AG04450 (cell line): ENCODE data around the gene C1orf21. TPM values are rescaled to one million over a fixed set of nuclear protein-coding genes. Genes with fewer than 3 reads are reported as not detected.

Experiments
- CTCF ChIA-PET: fragments of 300-600, 350-600 bp; formaldehyde crosslinking; extraction: SDS; loops from one replicate; lab custom pipeline; 2022; ENCODE audit warnings: antibody characterized with exemption, inconsistent platforms; lab: Charles Lee
- POLR2A ChIA-PET: fragments of 350-600 bp; formaldehyde crosslinking; extraction: SDS; loops from one replicate; lab custom pipeline; 2021; ENCODE audit warnings: antibody characterized with exemption, inconsistent platforms; lab: Yijun Ruan, JAX
- DNase-seq: peaks from one replicate; pipeline ENCODE4 v3.0.0-alpha.2; 2011; ENCODE audit warnings: low read depth, low spot score
- H3K27ac ChIP-seq: one replicate; pipeline ENCODE4 v1.5.1; 2012; ENCODE audit warnings: low read depth, low read length, control low read depth
- H3K27me3 ChIP-seq: one replicate; pipeline ENCODE4 v1.6.0; 2012; ENCODE audit warnings: low read length; ENCODE audit not compliant: control insufficient read depth, insufficient read depth
- H3K4me3 ChIP-seq: 2 replicates; pipeline ENCODE4 v1.5.1; 2011; ENCODE audit warnings: mild to moderate bottlenecking, low read depth, low read length, control low read depth
- H3K9me3 ChIP-seq: 2 replicates; pipeline ENCODE4 v1.5.1; 2012; ENCODE audit warnings: low read length; ENCODE audit not compliant: control insufficient read depth, insufficient read depth
- polyA plus RNA-seq: library from polyadenylated mRNA; depleted of rRNA; stranded (reverse); fragments of >200 nt; gene quantifications from 2 replicates; pipeline ENCODE4 v1.2.3, GENCODE V29; 2011
- TF ChIP-seq, protein P1 (sequence below): IDR thresholded peaks from 2 replicates; pipeline ENCODE4 v1.5.1; 2011; ENCODE audit warnings: low read depth, low read length, control low read depth, inconsistent platforms

The C1orf21 gene
- polyA plus RNA-seq, 1 experiment: 29.5 TPM

DNA sequence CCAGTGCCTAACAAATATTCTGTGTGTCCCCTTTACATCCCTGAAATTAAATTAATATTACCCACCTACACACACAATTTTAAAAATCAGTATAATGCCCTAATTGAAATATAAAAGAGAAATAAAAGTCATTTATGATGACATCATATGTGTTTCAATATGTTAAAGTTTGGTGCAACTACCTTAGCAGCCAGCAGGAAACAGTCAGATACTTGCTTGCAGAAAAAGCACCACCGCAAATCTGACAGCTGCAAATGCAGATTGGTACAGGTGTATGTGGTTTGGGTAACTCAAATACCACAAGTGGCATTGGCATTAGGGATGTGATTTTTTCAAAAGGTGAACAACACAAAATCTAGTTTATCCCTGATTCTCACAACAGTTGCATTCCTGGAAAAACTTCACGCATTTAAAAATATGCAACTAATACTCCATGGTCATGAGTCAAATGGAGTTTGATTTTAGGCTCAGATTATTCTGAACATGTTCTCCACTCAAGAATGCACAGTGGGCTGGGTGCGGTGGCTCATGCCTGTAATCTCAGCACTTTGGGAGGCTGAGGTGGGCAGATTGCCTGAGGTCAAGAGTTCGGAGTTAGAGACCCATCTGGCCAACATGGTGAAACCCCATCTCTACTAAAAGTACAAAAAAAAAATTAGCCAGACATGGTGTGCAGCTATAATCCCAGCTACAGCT lies 261.5 kb downstream of the C1orf21 start:
- TF ChIP-seq, protein P1, sequence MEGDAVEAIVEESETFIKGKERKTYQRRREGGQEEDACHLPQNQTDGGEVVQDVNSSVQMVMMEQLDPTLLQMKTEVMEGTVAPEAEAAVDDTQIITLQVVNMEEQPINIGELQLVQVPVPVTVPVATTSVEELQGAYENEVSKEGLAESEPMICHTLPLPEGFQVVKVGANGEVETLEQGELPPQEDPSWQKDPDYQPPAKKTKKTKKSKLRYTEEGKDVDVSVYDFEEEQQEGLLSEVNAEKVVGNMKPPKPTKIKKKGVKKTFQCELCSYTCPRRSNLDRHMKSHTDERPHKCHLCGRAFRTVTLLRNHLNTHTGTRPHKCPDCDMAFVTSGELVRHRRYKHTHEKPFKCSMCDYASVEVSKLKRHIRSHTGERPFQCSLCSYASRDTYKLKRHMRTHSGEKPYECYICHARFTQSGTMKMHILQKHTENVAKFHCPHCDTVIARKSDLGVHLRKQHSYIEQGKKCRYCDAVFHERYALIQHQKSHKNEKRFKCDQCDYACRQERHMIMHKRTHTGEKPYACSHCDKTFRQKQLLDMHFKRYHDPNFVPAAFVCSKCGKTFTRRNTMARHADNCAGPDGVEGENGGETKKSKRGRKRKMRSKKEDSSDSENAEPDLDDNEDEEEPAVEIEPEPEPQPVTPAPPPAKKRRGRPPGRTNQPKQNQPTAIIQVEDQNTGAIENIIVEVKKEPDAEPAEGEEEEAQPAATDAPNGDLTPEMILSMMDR: no peak
- Histone ChIP-seq H3K27me3 (no peaks in the 10 kb centered on the region), H3K9me3 (peaks cover 5% of the 10 kb centered on the region), H3K27ac (no peak overlapping the region), H3K4me3 (no peak overlapping the region)
- ChIA-PET POLR2A (no interaction called here), CTCF (no interaction called here)
- DNase-seq: no peak

DNA sequence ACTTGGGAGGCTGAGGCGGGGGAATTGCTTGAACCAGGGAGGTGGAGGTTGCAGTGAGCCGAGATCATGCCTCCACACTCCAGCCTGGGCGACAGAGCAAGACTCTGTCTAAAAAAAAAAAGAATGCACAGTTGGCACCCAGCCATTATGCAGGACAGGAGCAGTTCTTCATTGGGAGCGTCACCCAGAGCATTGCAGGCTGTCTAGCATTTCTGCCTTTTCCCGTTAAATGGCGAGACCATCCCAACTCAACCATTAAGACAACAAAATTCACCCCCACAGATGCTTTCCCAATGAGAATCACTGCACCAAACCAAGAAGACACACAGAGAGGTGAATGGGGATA lies 262.0 kb downstream of the C1orf21 start:
- POLR2A ChIA-PET: no interaction called here

DNA sequence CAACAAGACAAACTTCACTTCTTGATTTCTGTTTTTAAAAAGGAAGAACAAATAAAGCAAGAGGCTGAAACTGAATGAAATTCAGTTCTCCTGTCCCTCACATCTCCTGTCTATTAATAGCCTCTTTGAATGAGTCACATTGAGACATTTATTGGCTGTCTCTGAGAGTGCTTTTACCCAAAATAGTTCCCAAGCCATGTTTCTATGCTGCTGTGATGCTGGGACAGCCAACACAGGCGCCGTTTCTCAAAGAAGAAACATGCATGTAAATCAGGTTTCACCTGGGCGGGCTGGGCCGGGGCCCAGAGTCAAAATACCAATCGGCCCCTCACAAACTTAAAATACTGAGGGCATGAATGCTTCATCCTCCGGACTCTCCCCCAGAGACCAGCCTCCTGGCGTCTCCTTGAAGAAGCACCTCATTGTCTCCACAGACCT lies 262.6 kb downstream of the C1orf21 start:
- ChIA-PET POLR2A (no interaction called here), CTCF (no interaction called here)
- Histone ChIP-seq H3K9me3 (peaks cover 5% of the 10 kb centered on the region), H3K27ac (no peak overlapping the region), H3K27me3 (no peaks in the 10 kb centered on the region), H3K4me3 (no peak overlapping the region)
- TF ChIP-seq, protein P1: no peak
- no peak for DNase-seq

More for the DNA sequence above, 262.0 kb downstream of the C1orf21 start:
- Histone ChIP-seq H3K9me3 (peaks cover 5% of the 10 kb centered on the region), H3K27me3 (no peaks in the 10 kb centered on the region), H3K4me3 (no peak overlapping the region), H3K27ac (peak overlapping the region; percentile 11)
- DNase-seq: no peak
- CTCF ChIA-PET: no interaction called here
- TF ChIP-seq, protein P1: no peak

DNA sequence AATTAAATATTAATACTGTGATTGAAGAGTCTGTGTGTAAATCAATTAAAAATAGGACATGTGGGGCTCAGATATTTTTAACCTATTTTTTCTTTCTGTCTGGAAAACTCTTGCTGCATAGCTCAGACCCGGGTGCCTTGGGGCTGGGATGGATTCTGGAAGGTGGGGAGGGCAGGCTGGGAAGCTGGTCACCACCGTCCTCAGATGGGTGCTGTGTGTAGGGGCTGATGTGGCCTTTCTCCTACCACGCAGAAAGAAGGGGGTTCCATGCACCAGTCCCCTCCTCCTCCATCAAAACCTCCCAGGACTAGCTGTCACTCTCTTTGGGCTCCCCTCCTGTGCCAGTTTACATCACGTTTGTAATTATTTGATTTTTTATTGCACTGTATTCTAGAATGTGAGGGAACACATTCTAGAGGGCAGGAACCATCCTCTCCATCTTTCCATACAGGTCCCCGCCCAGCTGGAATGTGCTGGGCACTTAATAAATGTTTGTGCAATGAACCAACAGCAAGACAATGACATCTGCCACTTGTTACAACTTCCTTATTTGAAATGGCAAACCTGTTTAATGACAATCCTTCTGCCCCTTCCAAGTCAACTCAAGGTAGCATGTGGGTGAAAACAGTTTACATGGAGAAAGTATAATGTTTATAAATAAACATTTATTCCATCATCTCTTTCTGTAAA lies 263.5 kb downstream of the C1orf21 start:
- peaks cover 5% of the 10 kb centered on the region for H3K9me3 ChIP-seq
- H3K27ac ChIP-seq: no peak overlapping the region
- H3K4me3 ChIP-seq: no peak overlapping the region
- H3K27me3 ChIP-seq: no peaks in the 10 kb centered on the region
- TF ChIP-seq, protein P1: no peak
- DNase-seq: no peak
- CTCF ChIA-PET: no interaction called here
- POLR2A ChIA-PET: no interaction called here

DNA sequence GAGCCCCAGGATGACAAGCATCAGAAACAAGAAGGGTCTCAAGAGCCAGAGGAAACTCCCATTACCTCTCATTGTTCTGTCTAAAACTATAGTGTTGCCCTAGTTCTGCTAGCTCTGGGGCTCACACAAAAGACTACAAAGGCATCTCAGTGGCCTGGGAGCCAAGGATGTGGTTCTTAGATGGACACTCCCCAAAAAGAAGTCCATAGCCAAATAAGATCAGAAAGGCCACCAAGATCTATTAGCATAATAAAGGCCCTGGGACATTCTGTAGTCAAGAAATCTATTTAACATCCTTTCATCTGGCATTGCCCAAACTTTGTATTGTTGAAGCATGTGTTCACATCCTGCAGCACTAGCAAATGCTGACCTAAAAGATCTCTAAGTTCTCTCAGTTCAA lies 268.4 kb downstream of the C1orf21 start:
- CTCF ChIA-PET: interaction anchor here (0.8 kb wide), 1 partner anchor 9 kb away, joined by 3 read pairs; no protein-coding TSS in a partner anchor
- Histone ChIP-seq H3K27me3 (no peaks in the 10 kb centered on the region), H3K4me3 (no peak overlapping the region), H3K27ac (no peak overlapping the region), H3K9me3 (no peaks in the 10 kb centered on the region; the same call in 1 of the 2 replicates)
- POLR2A ChIA-PET: no interaction called here
- TF ChIP-seq, protein P1: no peak
- DNase-seq: no peak
